Measurements from ENCODE around the gene DCAF15.

The DCAF15 gene

GRCh38 chr19:13984875-13985741 lies 32.8 kb downstream of the DCAF15 start:
- peaks cover 44% of the 10 kb centered on the region for H3K36me3 ChIP-seq
- H3K27me3 ChIP-seq = peaks cover under 1% of the 10 kb centered on the region
- H3K27ac ChIP-seq = peak overlapping the region; percentile 3
- no peak for TF ChIP-seq CTCF (IDR thresholded peaks at IDR 0.05)
- H3K9me3 ChIP-seq = no peaks in the 10 kb centered on the region
- H3K4me3 ChIP-seq (ENCODE audit: low read depth in 1 of 2, low read length in 1 of 2) = no peak overlapping the region
- peaks cover 24 to 26% of the 10 kb centered on the region in 2 experiments for H3K4me1 ChIP-seq (ENCODE audit: control insufficient read depth in 1 of 2, insufficient read depth in 1 of 2, low read depth in 1 of 2, low read length in 1 of 2)

- Histone ChIP-seq H3K27ac (peak overlapping the region; percentile 84), H3K9me3 (no peaks in the 10 kb centered on the region), H3K36me3 (peaks cover 43% of the 10 kb centered on the region), H3K27me3 (no peaks in the 10 kb centered on the region), H3K4me3 (ENCODE audit: low read depth in 1 of 2, low read length in 1 of 2) (peak overlapping the region; percentile 12 to 37), H3K4me1 (ENCODE audit: control insufficient read depth in 1 of 2, insufficient read depth in 1 of 2, low read depth in 1 of 2, low read length in 1 of 2) (peaks cover 24 to 26% of the 10 kb centered on the region in 2 experiments)
- no peak for TF ChIP-seq CTCF (IDR thresholded peaks at IDR 0.05)
Observed at GRCh38 chr19:13985771-13986347, 33.5 kb downstream of the DCAF15 start.

GRCh38 chr19:13986348-13986904 lies 34.1 kb downstream of the DCAF15 start:
- Histone ChIP-seq H3K36me3 (peaks cover 43% of the 10 kb centered on the region), H3K4me1 (ENCODE audit: control insufficient read depth in 1 of 2, insufficient read depth in 1 of 2, low read depth in 1 of 2, low read length in 1 of 2) (peaks cover 24 to 26% of the 10 kb centered on the region in 2 experiments), H3K4me3 (ENCODE audit: low read depth in 1 of 2, low read length in 1 of 2) (peak overlapping the region; percentile 12 to 37), H3K27me3 (no peaks in the 10 kb centered on the region), H3K9me3 (no peaks in the 10 kb centered on the region), H3K27ac (peak overlapping the region; percentile 84)
- no peak for TF ChIP-seq CTCF (IDR thresholded peaks at IDR 0.05)

- peak overlapping the region; percentile 12 to 37 for H3K4me3 ChIP-seq (ENCODE audit: low read depth in 1 of 2, low read length in 1 of 2)
- no peaks in the 10 kb centered on the region for H3K9me3 ChIP-seq
- H3K27me3 ChIP-seq = no peaks in the 10 kb centered on the region
- H3K4me1 ChIP-seq (ENCODE audit: control insufficient read depth in 1 of 2, insufficient read depth in 1 of 2, low read depth in 1 of 2, low read length in 1 of 2) = peaks cover 24 to 26% of the 10 kb centered on the region in 2 experiments
- peak overlapping the region; percentile 84 for H3K27ac ChIP-seq
- TF ChIP-seq CTCF (IDR thresholded peaks at IDR 0.05) = no peak
- peaks cover 43% of the 10 kb centered on the region for H3K36me3 ChIP-seq
Observed at GRCh38 chr19:13987101-13987890, 35.0 kb downstream of the DCAF15 start.

GRCh38 chr19:13989487-13989886 lies 37.2 kb downstream of the DCAF15 start:
- Histone ChIP-seq H3K27ac (no peak overlapping the region), H3K36me3 (peaks cover 44% of the 10 kb centered on the region), H3K27me3 (no peaks in the 10 kb centered on the region), H3K4me3 (ENCODE audit: low read depth in 1 of 2, low read length in 1 of 2) (no peak overlapping the region), H3K4me1 (ENCODE audit: control insufficient read depth in 1 of 2, insufficient read depth in 1 of 2, low read depth in 1 of 2, low read length in 1 of 2) (peaks cover 24 to 26% of the 10 kb centered on the region in 2 experiments), H3K9me3 (no peaks in the 10 kb centered on the region)
- TF ChIP-seq CTCF (IDR thresholded peaks at IDR 0.05) = no peak

Data from neutrophil (primary cell).